ENCODE data around the gene CCDC88B.

Gene CCDC88B

DNA sequence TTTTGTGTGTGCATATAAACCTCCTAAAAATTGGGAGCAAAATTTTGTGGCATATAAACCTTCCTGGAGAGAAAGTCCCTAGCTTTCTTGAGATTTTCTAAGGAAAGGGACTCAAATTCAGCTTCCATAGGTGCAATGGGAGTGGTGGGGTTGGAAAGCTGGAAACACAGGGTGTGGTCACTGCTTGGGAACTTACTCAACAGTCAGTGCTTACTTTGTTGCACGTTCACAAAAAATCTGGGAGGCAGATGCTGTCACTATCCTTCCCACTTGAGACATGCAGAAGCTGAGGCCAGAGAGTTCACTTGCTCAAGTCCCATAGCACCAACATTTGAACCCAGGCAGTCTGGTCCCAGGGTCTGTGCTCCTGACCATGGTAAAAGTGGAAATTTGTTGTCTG lies 43.8 kb upstream of the CCDC88B start:
- no peaks in the 10 kb centered on the region for H3K36me3 ChIP-seq (ENCODE audit: control insufficient read depth, insufficient read depth, low read length)
- TF ChIP-seq, protein P1, sequence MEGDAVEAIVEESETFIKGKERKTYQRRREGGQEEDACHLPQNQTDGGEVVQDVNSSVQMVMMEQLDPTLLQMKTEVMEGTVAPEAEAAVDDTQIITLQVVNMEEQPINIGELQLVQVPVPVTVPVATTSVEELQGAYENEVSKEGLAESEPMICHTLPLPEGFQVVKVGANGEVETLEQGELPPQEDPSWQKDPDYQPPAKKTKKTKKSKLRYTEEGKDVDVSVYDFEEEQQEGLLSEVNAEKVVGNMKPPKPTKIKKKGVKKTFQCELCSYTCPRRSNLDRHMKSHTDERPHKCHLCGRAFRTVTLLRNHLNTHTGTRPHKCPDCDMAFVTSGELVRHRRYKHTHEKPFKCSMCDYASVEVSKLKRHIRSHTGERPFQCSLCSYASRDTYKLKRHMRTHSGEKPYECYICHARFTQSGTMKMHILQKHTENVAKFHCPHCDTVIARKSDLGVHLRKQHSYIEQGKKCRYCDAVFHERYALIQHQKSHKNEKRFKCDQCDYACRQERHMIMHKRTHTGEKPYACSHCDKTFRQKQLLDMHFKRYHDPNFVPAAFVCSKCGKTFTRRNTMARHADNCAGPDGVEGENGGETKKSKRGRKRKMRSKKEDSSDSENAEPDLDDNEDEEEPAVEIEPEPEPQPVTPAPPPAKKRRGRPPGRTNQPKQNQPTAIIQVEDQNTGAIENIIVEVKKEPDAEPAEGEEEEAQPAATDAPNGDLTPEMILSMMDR (IDR thresholded peaks at IDR 0.05): no peak
- peaks cover 3% of the 10 kb centered on the region for H3K4me1 ChIP-seq
- no peak overlapping the region for H3K9ac ChIP-seq
- no peak overlapping the region for H3K4me2 ChIP-seq (ENCODE audit: low read length)
- no peak overlapping the region for H3K27ac ChIP-seq
- no peaks in the 10 kb centered on the region for H3K27me3 ChIP-seq (ENCODE audit: control insufficient read depth, insufficient read depth, low read length)
- H3K4me3 ChIP-seq (ENCODE audit: low read depth, low read length): no peak overlapping the region
- no peaks in the 10 kb centered on the region for H3K79me2 ChIP-seq
- no peak overlapping the region for H2AFZ ChIP-seq
- H3K9me3 ChIP-seq (ENCODE audit: control insufficient read depth, low read length): no peaks in the 10 kb centered on the region

DNA sequence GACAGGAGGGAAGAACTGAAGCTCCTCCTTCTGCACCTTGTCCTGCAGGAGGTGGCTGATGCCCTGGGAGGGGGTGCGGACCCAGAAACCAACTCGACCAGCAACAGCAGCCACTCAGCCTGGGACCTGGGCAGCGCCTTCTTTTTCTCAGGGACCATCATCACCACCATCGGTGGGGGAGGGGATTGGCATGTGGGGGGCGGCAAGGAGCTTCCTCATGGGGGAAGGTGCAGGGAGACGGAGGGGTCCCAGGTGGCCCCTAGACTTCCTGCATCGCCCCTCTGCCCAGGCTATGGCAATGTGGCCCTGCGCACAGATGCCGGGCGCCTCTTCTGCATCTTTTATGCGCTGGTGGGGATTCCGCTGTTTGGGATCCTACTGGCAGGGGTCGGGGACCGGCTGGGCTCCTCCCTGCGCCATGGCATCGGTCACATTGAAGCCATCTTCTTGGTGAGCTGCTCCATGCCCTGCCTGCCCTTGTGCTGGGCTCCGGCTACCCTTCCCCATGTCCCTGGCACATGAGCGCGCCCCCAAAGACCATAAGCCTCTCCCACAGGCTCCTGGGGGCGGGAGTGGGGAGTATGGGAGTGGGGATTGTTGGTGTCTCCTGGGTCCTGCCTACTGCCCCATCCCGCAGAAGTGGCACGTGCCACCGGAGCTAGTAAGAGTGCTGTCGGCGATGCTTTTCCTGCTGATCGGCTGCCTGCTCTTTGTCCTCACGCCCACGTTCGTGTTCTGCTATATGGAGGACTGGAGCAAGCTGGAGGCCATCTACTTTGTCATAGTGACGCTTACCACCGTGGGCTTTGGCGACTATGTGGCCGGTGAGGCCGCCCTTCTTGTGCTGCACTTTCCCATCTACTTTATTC lies 42.9 kb upstream of the CCDC88B start:
- H3K36me3 ChIP-seq (ENCODE audit: control insufficient read depth, insufficient read depth, low read length): no peaks in the 10 kb centered on the region
- TF ChIP-seq, protein P1 (IDR thresholded peaks at IDR 0.05): no peak
- no peak overlapping the region for H3K4me3 ChIP-seq (ENCODE audit: low read depth, low read length)
- H3K4me2 ChIP-seq (ENCODE audit: low read length): no peak overlapping the region
- H3K9ac ChIP-seq: no peak overlapping the region
- no peak overlapping the region for H3K27ac ChIP-seq
- no peaks in the 10 kb centered on the region for H3K79me2 ChIP-seq
- H2AFZ ChIP-seq: no peak overlapping the region
- H3K4me1 ChIP-seq: peaks cover 3% of the 10 kb centered on the region
- no peaks in the 10 kb centered on the region for H3K9me3 ChIP-seq (ENCODE audit: control insufficient read depth, low read length)
- H3K27me3 ChIP-seq (ENCODE audit: control insufficient read depth, insufficient read depth, low read length): no peaks in the 10 kb centered on the region

DNA sequence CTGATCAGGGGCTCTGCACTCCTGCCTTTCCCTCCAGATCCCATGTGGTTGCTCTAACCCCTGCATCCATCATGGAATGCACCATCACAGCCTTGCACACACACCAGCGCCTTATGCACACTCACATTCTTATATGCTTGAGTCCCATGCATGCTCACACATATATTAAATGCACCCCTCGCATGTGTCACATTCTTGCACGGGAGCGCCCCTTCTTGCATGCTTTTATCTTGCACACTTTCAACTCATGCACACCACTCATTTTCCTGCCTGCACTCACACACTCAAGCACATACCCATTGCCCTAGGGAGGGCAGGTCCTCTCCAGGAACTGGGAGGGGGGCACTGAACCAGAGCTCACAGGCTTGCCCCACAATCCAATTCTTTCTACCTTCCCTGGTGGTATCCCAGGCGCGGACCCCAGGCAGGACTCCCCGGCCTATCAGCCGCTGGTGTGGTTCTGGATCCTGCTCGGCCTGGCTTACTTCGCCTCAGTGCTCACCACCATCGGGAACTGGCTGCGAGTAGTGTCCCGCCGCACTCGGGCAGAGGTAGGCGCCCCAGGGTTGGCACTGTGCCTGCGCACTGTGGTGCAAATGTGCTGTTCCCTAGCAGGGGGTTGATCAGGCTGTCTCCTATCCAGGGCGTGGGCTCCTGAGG lies 42.2 kb upstream of the CCDC88B start:
- Histone ChIP-seq H3K9ac (no peak overlapping the region), H3K4me1 (peaks cover 3% of the 10 kb centered on the region), H3K4me3 (ENCODE audit: low read depth, low read length) (no peak overlapping the region), H3K27me3 (ENCODE audit: control insufficient read depth, insufficient read depth, low read length) (no peaks in the 10 kb centered on the region), H2AFZ (no peak overlapping the region), H3K36me3 (ENCODE audit: control insufficient read depth, insufficient read depth, low read length) (no peaks in the 10 kb centered on the region), H3K4me2 (ENCODE audit: low read length) (no peak overlapping the region), H3K27ac (no peak overlapping the region), H3K9me3 (ENCODE audit: control insufficient read depth, low read length) (no peaks in the 10 kb centered on the region), H3K79me2 (no peaks in the 10 kb centered on the region)
- TF ChIP-seq, protein P1 (IDR thresholded peaks at IDR 0.05): no peak

DNA sequence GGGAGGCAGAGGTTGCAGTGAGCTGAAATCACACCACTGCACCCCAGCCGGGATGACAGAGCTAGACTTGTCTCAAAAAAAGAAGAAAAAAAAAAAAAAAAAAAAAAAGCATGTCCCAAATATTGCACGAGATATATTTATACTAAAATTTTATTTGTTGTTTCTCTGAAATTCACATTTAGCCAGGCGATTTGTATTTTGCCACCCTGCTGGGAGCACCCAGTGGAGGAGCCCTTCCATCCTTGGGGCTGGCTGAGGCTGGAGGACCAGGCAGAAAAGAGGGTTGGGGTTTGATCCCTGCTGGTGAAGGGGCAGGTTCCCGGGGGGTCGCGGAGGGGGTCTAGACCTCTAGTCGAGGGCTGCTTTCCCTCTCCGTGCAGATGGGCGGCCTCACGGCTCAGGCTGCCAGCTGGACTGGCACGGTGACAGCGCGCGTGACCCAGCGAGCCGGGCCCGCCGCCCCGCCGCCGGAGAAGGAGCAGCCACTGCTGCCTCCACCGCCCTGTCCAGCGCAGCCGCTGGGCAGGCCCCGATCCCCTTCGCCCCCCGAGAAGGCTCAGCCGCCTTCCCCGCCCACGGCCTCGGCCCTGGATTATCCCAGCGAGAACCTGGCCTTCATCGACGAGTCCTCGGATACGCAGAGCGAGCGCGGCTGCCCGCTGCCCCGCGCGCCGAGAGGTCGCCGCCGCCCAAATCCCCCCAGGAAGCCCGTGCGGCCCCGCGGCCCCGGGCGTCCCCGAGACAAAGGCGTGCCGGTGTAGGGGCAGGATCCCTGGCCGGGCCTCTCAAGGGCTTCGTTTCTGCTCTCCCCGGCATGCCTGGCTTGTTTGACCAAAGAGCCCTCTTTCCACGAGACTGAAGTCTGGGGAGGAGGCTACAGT lies 40.8 kb upstream of the CCDC88B start:
- H3K9me3 ChIP-seq (ENCODE audit: control insufficient read depth, low read length): no peaks in the 10 kb centered on the region
- peak overlapping the region; percentile 65 for H3K4me2 ChIP-seq (ENCODE audit: low read length)
- no peaks in the 10 kb centered on the region for H3K36me3 ChIP-seq (ENCODE audit: control insufficient read depth, insufficient read depth, low read length)
- H3K79me2 ChIP-seq: no peaks in the 10 kb centered on the region
- no peaks in the 10 kb centered on the region for H3K27me3 ChIP-seq (ENCODE audit: control insufficient read depth, insufficient read depth, low read length)
- H3K4me3 ChIP-seq (ENCODE audit: low read depth, low read length): peak overlapping the region; percentile 27
- H3K4me1 ChIP-seq: peaks cover 3% of the 10 kb centered on the region
- no peak overlapping the region for H3K9ac ChIP-seq
- H2AFZ ChIP-seq: peak overlapping the region; percentile 74
- TF ChIP-seq, protein P1 (IDR thresholded peaks at IDR 0.05): no peak
- no peak overlapping the region for H3K27ac ChIP-seq

All from parathyroid adenoma (tissue), 2 donors.